K562 (cell line): ENCODE results near the gene TGDS. TPM values are rescaled to one million over a fixed set of nuclear protein-coding genes. Genes with fewer than 3 reads are reported as not detected.

Experiments used
- CXXC5 ChIP-seq: fragments of 250-450 bp; sonication (Bioruptor Pico); IDR thresholded peaks from 2 replicates; pipeline ENCODE4 v1.8.0; 2022; ENCODE audit warnings: inconsistent platforms, mild to moderate bottlenecking, moderate library complexity
- ELK1 ChIP-seq: sonication (generic); formaldehyde crosslinking; IDR thresholded peaks from 2 replicates; pipeline ENCODE4 v1.8.1; 2022; ENCODE audit warnings: missing genetic modification reagents
- L3MBTL2 ChIP-seq: fragments of 450-650 bp; IDR thresholded peaks from 2 replicates; pipeline ENCODE4 v1.6.1; 2016; ENCODE audit warnings: mild to moderate bottlenecking, moderate library complexity
- LCOR ChIP-seq: sonication (generic); formaldehyde crosslinking; IDR thresholded peaks from 2 replicates; pipeline ENCODE4 v1.8.0; 2022; ENCODE audit warnings: mild to moderate bottlenecking, missing genetic modification reagents
- MECOM ChIP-seq: fragments of 250-450 bp; sonication (Bioruptor Pico); IDR thresholded peaks from 2 replicates; pipeline ENCODE4 v1.8.0; 2022; ENCODE audit warnings: inconsistent platforms
- MNT ChIP-seq, 2 experiments: fragments of 450-650 bp; conservative IDR thresholded peaks; 2 replicates each; pipeline ENCODE4 v1.6.1; 2017; ENCODE audit warnings: mild to moderate bottlenecking in 2 of 2, moderate library complexity in 2 of 2
- MYC ChIP-seq, 2 experiments: fragments of 250-450 bp in 1 of 2; sonication (Bioruptor Pico) in 1 of 2; IDR thresholded peaks; 2 replicates each; pipeline versions ENCODE4 v1.5.1 to v1.6.1; 2012 to 2021; ENCODE audit warnings: low read depth in 2 of 2, borderline replicate concordance in 1 of 2, improper control_type of control experiment in 1 of 2, low read length in 1 of 2, mild to moderate bottlenecking in 1 of 2, moderate library complexity in 1 of 2
- NFATC3 ChIP-seq: fragments of 450-650 bp; IDR thresholded peaks from 2 replicates; pipeline ENCODE4 v1.6.1; 2017; ENCODE audit warnings: mild to moderate bottlenecking
- RBBP5 ChIP-seq: fragments of 200-600 bp; sonication (generic); IDR thresholded peaks from 2 replicates; pipeline ENCODE4 v1.6.1; 2012; ENCODE audit warnings: borderline replicate concordance, mild to moderate bottlenecking, low read length, control low read depth, inconsistent platforms; ENCODE audit not compliant: insufficient read depth, poor library complexity, severe bottlenecking
- SPI1 ChIP-seq: IDR thresholded peaks from 2 replicates; pipeline ENCODE4 v1.6.1; 2011; ENCODE audit warnings: low read depth, low read length, control low read depth, borderline replicate concordance
- SREBF2 ChIP-seq: sonication (generic); formaldehyde crosslinking; IDR thresholded peaks from 2 replicates; pipeline ENCODE4 v1.4.0; 2020; ENCODE audit warnings: mild to moderate bottlenecking, missing genetic modification reagents
- SUPT5H ChIP-seq: fragments of 450-650 bp; IDR thresholded peaks from 2 replicates; pipeline ENCODE4 v1.6.1; 2016
- polyA plus RNA-seq, 8 experiments: library from polyadenylated mRNA; depleted of rRNA in 4 of 8; stranded (reverse) in 5 of 8; unstranded in 3 of 8; fragments of >200 nt; fragmentation: Nextera tagmentation in 2 of 8; fragmentation: Illumina TruSeq in 1 of 8; extraction: Ambion mirVana in 2 of 8; extraction: Trizol in 1 of 8; gene quantifications; 2 replicates each; pipeline versions ENCODE4 v1.2.1 to v1.2.3, GENCODE V29; 2011 to 2014; ENCODE audit warnings: inconsistent platforms in 1 of 8, missing spikeins in 1 of 8
- total RNA-seq, 7 experiments: library from RNA; depleted of rRNA in 6 of 7; stranded (reverse); fragments of >200 nt in 6 of 7; fragmentation: Illumina TruSeq in 2 of 7; extraction: Trizol in 2 of 7; gene quantifications; 2 replicates each; pipeline versions ENCODE4 v1.2.1 to v1.2.3, GENCODE V29; 2011 to 2021; ENCODE audit warnings: low replicate concordance in 1 of 7
- TF ChIP-seq, protein P1 (sequence below): sonication (generic); formaldehyde crosslinking; IDR thresholded peaks from 2 replicates; pipeline ENCODE4 v1.8.0; 2023; ENCODE audit warnings: missing genetic modification reagents, mild to moderate bottlenecking, borderline replicate concordance
- TF ChIP-seq, protein P2 (sequence below): fragments of 450-650 bp; IDR thresholded peaks from 2 replicates; pipeline ENCODE4 v1.6.1; 2017; ENCODE audit warnings: mild to moderate bottlenecking, moderate library complexity

TGDS gene
- total and polyA plus RNA-seq, 9 of the 15 experiments (the other 6 are each of a cell fraction or from before 2014, with no cell fraction given): 9.9 to 43.7 (median 21.4) TPM

DNA sequence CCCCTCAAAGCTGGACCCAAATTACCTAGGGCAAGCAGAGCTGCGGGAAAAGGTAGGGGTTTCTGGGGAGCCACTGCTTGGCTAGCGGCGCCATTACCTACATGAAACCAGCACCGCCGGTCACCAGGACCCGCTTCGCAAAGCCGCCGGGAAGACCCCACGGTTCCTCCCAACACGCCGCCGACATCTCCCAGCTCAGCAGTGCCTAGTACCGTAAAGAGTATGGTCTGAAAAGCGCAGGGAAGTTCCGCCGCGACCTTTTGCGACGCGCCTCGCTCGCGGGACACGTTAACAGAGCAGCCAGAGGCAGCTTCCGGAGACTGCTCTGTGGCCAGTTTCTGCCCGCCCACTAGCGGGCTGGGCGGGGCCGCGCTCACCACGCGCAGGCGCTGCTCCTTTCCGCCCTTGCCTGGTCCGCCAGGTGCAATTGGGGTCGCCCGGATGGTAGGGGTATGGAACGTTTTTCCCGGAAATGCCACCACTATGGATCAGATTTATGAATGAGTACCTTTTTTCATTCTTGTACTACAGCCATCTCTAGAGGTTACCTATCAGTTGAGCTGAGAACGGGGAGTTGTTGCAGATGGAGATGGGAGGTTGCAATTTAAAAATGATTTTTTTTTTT is at the start of gene TGDS (continued):
- TF ChIP-seq, protein P1, sequence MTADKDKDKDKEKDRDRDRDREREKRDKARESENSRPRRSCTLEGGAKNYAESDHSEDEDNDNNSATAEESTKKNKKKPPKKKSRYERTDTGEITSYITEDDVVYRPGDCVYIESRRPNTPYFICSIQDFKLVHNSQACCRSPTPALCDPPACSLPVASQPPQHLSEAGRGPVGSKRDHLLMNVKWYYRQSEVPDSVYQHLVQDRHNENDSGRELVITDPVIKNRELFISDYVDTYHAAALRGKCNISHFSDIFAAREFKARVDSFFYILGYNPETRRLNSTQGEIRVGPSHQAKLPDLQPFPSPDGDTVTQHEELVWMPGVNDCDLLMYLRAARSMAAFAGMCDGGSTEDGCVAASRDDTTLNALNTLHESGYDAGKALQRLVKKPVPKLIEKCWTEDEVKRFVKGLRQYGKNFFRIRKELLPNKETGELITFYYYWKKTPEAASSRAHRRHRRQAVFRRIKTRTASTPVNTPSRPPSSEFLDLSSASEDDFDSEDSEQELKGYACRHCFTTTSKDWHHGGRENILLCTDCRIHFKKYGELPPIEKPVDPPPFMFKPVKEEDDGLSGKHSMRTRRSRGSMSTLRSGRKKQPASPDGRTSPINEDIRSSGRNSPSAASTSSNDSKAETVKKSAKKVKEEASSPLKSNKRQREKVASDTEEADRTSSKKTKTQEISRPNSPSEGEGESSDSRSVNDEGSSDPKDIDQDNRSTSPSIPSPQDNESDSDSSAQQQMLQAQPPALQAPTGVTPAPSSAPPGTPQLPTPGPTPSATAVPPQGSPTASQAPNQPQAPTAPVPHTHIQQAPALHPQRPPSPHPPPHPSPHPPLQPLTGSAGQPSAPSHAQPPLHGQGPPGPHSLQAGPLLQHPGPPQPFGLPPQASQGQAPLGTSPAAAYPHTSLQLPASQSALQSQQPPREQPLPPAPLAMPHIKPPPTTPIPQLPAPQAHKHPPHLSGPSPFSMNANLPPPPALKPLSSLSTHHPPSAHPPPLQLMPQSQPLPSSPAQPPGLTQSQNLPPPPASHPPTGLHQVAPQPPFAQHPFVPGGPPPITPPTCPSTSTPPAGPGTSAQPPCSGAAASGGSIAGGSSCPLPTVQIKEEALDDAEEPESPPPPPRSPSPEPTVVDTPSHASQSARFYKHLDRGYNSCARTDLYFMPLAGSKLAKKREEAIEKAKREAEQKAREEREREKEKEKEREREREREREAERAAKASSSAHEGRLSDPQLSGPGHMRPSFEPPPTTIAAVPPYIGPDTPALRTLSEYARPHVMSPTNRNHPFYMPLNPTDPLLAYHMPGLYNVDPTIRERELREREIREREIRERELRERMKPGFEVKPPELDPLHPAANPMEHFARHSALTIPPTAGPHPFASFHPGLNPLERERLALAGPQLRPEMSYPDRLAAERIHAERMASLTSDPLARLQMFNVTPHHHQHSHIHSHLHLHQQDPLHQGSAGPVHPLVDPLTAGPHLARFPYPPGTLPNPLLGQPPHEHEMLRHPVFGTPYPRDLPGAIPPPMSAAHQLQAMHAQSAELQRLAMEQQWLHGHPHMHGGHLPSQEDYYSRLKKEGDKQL (CRISPR knock-in tag): no peak
- TF ChIP-seq, protein P2, sequence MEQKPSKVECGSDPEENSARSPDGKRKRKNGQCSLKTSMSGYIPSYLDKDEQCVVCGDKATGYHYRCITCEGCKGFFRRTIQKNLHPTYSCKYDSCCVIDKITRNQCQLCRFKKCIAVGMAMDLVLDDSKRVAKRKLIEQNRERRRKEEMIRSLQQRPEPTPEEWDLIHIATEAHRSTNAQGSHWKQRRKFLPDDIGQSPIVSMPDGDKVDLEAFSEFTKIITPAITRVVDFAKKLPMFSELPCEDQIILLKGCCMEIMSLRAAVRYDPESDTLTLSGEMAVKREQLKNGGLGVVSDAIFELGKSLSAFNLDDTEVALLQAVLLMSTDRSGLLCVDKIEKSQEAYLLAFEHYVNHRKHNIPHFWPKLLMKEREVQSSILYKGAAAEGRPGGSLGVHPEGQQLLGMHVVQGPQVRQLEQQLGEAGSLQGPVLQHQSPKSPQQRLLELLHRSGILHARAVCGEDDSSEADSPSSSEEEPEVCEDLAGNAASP: no peak
- TF ChIP-seq ELK1 (CRISPR knock-in tag): no peak
- TF ChIP-seq SREBF2 (CRISPR knock-in tag): no peak
- TF ChIP-seq NFATC3: no peak
- no peak for TF ChIP-seq L3MBTL2
- TF ChIP-seq RBBP5: peak; percentile 66
- TF ChIP-seq SUPT5H: peak; percentile 93
- TF ChIP-seq MECOM (CRISPR knock-in tag): no peak
- TF ChIP-seq MYC (IDR thresholded peaks at IDR 0.05; ENCODE audit: low read depth, low read length): peak; percentile 65; the same call in 1 of the 2 replicates
- no peak for TF ChIP-seq MYC (CRISPR knock-in tag; IDR thresholded peaks at IDR 0.05; ENCODE audit: borderline replicate concordance, low read depth)
- TF ChIP-seq LCOR (CRISPR knock-in tag): no peak
- TF ChIP-seq MNT (conservative IDR thresholded peaks at IDR 0.05): peak; percentile 39 to 65; a peak in 3 of 4 replicates
- TF ChIP-seq SPI1: peak; percentile 57
- peak; percentile 23; the same call in 1 of the 2 replicates for TF ChIP-seq CXXC5
